Esophagus squamous epithelium (tissue), 4 donors: ENCODE data around the gene SUPT3H.

Source experiments
- POLR2A ChIP-seq, 4 donors: fragments of 450-650 bp; IDR thresholded peaks; one replicate each; pipeline ENCODE4 v1.6.1; 2017; ENCODE audit warnings: antibody characterized with exemption in 4 of 4, mild to moderate bottlenecking in 4 of 4, moderate library complexity in 3 of 4
- TF ChIP-seq, protein P1 (sequence below), 6 experiments: fragments of 450-650 bp in 4 of 6; fragments of 200-600 bp in 2 of 6; sonication (generic) in 2 of 6; IDR thresholded peaks; one replicate each; pipeline ENCODE4 v1.5.1; 2016 to 2019; ENCODE audit warnings: antibody characterized with exemption in 6 of 6, mild to moderate bottlenecking in 4 of 6, moderate library complexity in 4 of 6

DNA sequence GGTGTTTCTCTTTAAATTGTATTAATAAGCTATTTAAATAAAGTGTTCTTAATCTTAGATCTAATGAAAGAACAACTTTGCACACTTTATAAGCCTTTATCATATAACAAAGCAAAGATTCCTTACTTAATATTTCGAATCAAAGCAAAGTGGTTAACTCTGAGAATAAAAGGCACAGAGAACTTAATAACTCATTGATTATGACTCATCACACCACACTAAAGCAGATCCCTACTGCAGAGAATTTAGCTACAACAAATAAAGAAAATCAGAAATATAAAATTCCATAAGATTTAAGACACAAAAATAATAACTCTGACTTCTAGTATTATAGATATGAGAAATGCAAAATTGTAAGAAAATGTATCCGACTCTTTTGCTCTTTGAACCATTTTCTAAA, 185.2 kb downstream of the SUPT3H start:
- TF ChIP-seq, protein P1, sequence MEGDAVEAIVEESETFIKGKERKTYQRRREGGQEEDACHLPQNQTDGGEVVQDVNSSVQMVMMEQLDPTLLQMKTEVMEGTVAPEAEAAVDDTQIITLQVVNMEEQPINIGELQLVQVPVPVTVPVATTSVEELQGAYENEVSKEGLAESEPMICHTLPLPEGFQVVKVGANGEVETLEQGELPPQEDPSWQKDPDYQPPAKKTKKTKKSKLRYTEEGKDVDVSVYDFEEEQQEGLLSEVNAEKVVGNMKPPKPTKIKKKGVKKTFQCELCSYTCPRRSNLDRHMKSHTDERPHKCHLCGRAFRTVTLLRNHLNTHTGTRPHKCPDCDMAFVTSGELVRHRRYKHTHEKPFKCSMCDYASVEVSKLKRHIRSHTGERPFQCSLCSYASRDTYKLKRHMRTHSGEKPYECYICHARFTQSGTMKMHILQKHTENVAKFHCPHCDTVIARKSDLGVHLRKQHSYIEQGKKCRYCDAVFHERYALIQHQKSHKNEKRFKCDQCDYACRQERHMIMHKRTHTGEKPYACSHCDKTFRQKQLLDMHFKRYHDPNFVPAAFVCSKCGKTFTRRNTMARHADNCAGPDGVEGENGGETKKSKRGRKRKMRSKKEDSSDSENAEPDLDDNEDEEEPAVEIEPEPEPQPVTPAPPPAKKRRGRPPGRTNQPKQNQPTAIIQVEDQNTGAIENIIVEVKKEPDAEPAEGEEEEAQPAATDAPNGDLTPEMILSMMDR (IDR thresholded peaks at IDR 0.05), result no peak
- TF ChIP-seq POLR2A (IDR thresholded peaks at IDR 0.05), result no peak
